H9 (cell line): ENCODE measurements around the gene TSC22D1. TPM values are rescaled to one million over a fixed set of nuclear protein-coding genes. Genes with fewer than 3 reads are reported as not detected.

Experiments
- DNase-seq: peaks from one replicate; pipeline ENCODE4 v3.0.0-alpha.2; 2017
- H2AFZ ChIP-seq: one replicate; pipeline ENCODE4 v1.6.1; 2013; ENCODE audit warnings: mild to moderate bottlenecking, low read length, control low read depth, moderate library complexity
- H2AK5ac ChIP-seq: 2 replicates; pipeline ENCODE4 v1.6.1; 2013; ENCODE audit warnings: low read length, control low read depth, mixed read lengths; ENCODE audit not compliant: insufficient read length
- H2BK120ac ChIP-seq: one replicate; pipeline ENCODE4 v1.6.1; 2013; ENCODE audit warnings: low read depth, mild to moderate bottlenecking, low read length, control low read depth, inconsistent platforms; ENCODE audit not compliant: poor library complexity, severe bottlenecking
- H2BK12ac ChIP-seq: 2 replicates; pipeline ENCODE4 v1.6.1; 2013; ENCODE audit warnings: low read length, control low read depth, mixed read lengths, low read depth; ENCODE audit not compliant: insufficient read length
- H2BK15ac ChIP-seq: 2 replicates; pipeline ENCODE4 v1.6.1; 2013; ENCODE audit warnings: low read depth, low read length, control low read depth
- H2BK20ac ChIP-seq: one replicate; pipeline ENCODE4 v1.6.1; 2013; ENCODE audit warnings: low read depth, mild to moderate bottlenecking, low read length, control low read depth, inconsistent platforms; ENCODE audit not compliant: poor library complexity, severe bottlenecking
- H2BK5ac ChIP-seq: 2 replicates; pipeline ENCODE4 v1.6.1; 2013; ENCODE audit warnings: low read length, control low read depth, mixed read lengths; ENCODE audit not compliant: insufficient read length
- H3K14ac ChIP-seq: 2 replicates; pipeline ENCODE4 v1.6.1; 2013; ENCODE audit warnings: low read length, control low read depth; ENCODE audit not compliant: insufficient read depth
- H3K18ac ChIP-seq: 2 replicates; pipeline ENCODE4 v1.6.1; 2013; ENCODE audit warnings: low read depth, mild to moderate bottlenecking, mixed read lengths, low read length, control low read depth; ENCODE audit not compliant: insufficient read length
- H3K23ac ChIP-seq: 2 replicates; pipeline ENCODE4 v1.6.1; 2013; ENCODE audit warnings: low read length, control low read depth, mixed read lengths, low read depth; ENCODE audit not compliant: insufficient read length
- H3K23me2 ChIP-seq: 2 replicates; pipeline ENCODE4 v1.6.1; 2013; ENCODE audit warnings: low read depth, mild to moderate bottlenecking, mixed read lengths, low read length, control low read depth; ENCODE audit not compliant: insufficient read length, poor library complexity, severe bottlenecking
- H3K27ac ChIP-seq: 2 replicates; pipeline ENCODE4 v1.5.1; 2013; ENCODE audit warnings: low read length, control low read depth, mixed read lengths, low read depth; ENCODE audit not compliant: insufficient read length
- H3K27me3 ChIP-seq: 2 replicates; pipeline ENCODE4 v1.6.1; 2013; ENCODE audit warnings: low read length, control low read depth, inconsistent platforms; ENCODE audit not compliant: insufficient read depth
- H3K4ac ChIP-seq: 2 replicates; pipeline ENCODE4 v1.6.1; 2013; ENCODE audit warnings: low read depth, mild to moderate bottlenecking, control low read depth, inconsistent platforms, low read length, moderate library complexity
- H3K4me1 ChIP-seq: 2 replicates; pipeline ENCODE4 v1.6.1; 2013; ENCODE audit warnings: low read length, control low read depth, inconsistent platforms; ENCODE audit not compliant: insufficient read depth
- H3K4me2 ChIP-seq: 2 replicates; pipeline ENCODE4 v1.6.1; 2013; ENCODE audit warnings: low read length, control low read depth, mixed read lengths; ENCODE audit not compliant: insufficient read length, insufficient read depth
- H3K56ac ChIP-seq: 2 replicates; pipeline ENCODE4 v1.6.1; 2013; ENCODE audit warnings: low read depth, mild to moderate bottlenecking, mixed read lengths, low read length, control low read depth; ENCODE audit not compliant: insufficient read length
- H3K79me1 ChIP-seq: 2 replicates; pipeline ENCODE4 v1.6.1; 2013; ENCODE audit warnings: low read depth, mild to moderate bottlenecking, moderate library complexity, low read length, control low read depth, inconsistent platforms; ENCODE audit not compliant: insufficient read depth, poor library complexity, severe bottlenecking
- H3K79me2 ChIP-seq: 2 replicates; pipeline ENCODE4 v1.6.1; 2013; ENCODE audit warnings: low read length, control low read depth, inconsistent platforms; ENCODE audit not compliant: insufficient read depth
- H3K9ac ChIP-seq: 2 replicates; pipeline ENCODE4 v1.6.1; 2013; ENCODE audit warnings: low read length, control low read depth, mixed read lengths; ENCODE audit not compliant: insufficient read length; ENCODE audit errors: extremely low read depth
- H3K9me3 ChIP-seq: one replicate; pipeline ENCODE4 v1.6.1; 2013; ENCODE audit warnings: low read depth, low read length, inconsistent platforms; ENCODE audit not compliant: control insufficient read depth
- H3T11ph ChIP-seq: one replicate; pipeline ENCODE4 v1.6.1; 2013; ENCODE audit warnings: mild to moderate bottlenecking, low read length, control low read depth, inconsistent platforms
- H4K20me1 ChIP-seq: one replicate; pipeline ENCODE4 v1.6.1; 2013; ENCODE audit not compliant: control insufficient read depth, insufficient read length, insufficient read depth
- H4K5ac ChIP-seq: 2 replicates; pipeline ENCODE4 v1.6.1; 2013; ENCODE audit warnings: low read depth, mild to moderate bottlenecking, mixed read lengths, low read length, control low read depth; ENCODE audit not compliant: insufficient read length
- H4K8ac ChIP-seq: replicated peaks from 2 replicates; pipeline ENCODE4 v1.6.1; 2013; ENCODE audit warnings: low read length, control low read depth, mixed read lengths, low read depth; ENCODE audit not compliant: insufficient read length
- H4K91ac ChIP-seq: 2 replicates; pipeline ENCODE4 v1.6.1; 2013; ENCODE audit warnings: low read depth, mild to moderate bottlenecking, moderate library complexity, mixed read lengths, low read length, control low read depth; ENCODE audit not compliant: insufficient read length
- H3K27ac Mint-ChIP-seq, 3 experiments: 2 replicates in 2 of 3; 3 replicates in 1 of 3; pipeline ENCODE4 v1.8.0; 2020 to 2021; ENCODE audit warnings: mixed read lengths in 3 of 3, mild to moderate bottlenecking in 1 of 3, moderate library complexity in 1 of 3
- H3K27me3 Mint-ChIP-seq: 2 replicates; pipeline ENCODE4 v1.8.0; 2021; ENCODE audit warnings: low read depth, mild to moderate bottlenecking, moderate library complexity, mixed read lengths
- H3K36me3 Mint-ChIP-seq, 3 experiments: 2 replicates in 2 of 3; 3 replicates in 1 of 3; pipeline ENCODE4 v1.8.0; 2020 to 2021; ENCODE audit warnings: low read depth in 3 of 3, mixed read lengths in 3 of 3; ENCODE audit not compliant: insufficient read depth in 1 of 3
- H3K4me1 Mint-ChIP-seq, 2 experiments: 2 replicates each; pipeline ENCODE4 v1.8.0; 2020; ENCODE audit warnings: mixed read lengths in 2 of 2
- H3K4me3 Mint-ChIP-seq, 2 experiments: 2 replicates in 1 of 2; 3 replicates in 1 of 2; pipeline ENCODE4 v1.8.0; 2020 to 2021; ENCODE audit warnings: mild to moderate bottlenecking in 2 of 2, mixed read lengths in 2 of 2, moderate library complexity in 1 of 2
- H3K9me3 Mint-ChIP-seq, 2 experiments: 2 replicates in 1 of 2; 3 replicates in 1 of 2; pipeline ENCODE4 v1.8.0; 2020; ENCODE audit warnings: mild to moderate bottlenecking in 2 of 2, mixed read lengths in 2 of 2, moderate library complexity in 1 of 2
- WGBS: extraction: QIAGEN DNeasy Blood & Tissue Kit; methylation state at CpG from one replicate; pipeline ENCODE4 v1.1.7; 2013; ENCODE audit warnings: missing lambda C conversion rate, low lambda C conversion rate, mixed read lengths; ENCODE audit not compliant: insufficient read length; ENCODE audit errors: extremely low coverage; 5-methylcytosine and 5-hydroxymethylcytosine counted together
- total RNA-seq: library from RNA; stranded (reverse); gene quantifications from 2 replicates; pipeline ENCODE4 v1.2.1, GENCODE V29; 2021
- TF ChIP-seq, protein P1 (sequence below): fragments of 200-600 bp; sonication (generic); conservative IDR thresholded peaks from 3 replicates; pipeline ENCODE4 v1.8.0; 2021; ENCODE audit warnings: antibody characterized with exemption, mild to moderate bottlenecking

TSC22D1 gene
- total RNA-seq, 1 experiment from 2014 or later = 76.7 TPM

DNA sequence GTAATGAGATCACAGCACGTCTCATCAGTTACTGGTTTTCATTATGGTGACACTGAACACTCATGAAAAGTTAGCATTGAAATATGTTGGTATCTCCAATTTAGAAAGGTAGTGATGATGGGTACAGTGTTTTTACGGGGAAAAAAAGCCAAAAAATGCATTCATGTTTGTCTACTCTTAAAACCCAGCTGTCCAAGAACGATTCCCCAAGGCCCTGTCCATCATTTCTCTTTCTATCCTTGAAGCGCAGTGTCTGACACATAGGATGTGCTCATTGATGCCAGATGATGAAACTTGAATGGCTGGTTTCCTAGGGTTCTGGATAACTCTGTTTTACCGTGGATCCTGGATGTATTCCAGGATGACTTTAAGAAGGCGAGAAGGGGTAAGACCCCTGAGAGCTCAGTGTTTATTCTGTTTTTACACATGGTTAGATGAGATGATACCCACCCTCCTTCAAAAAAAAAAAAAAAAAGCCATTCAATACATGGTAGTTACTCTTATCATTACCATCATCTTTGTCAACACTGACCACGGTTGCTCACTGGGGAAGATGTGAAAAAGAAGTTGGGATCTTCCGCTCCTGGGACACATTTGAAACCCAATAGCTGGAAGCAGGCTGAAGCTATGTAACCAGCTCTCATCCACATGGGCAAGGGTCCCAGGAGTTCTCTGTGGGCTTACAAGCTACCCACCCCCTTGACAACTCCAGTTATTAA is 180.0 kb downstream of the TSC22D1 start:
- Histone ChIP-seq H4K91ac (no peak overlapping the region), H3K4ac (no peak overlapping the region), H3K4me1 (0 out of 2 replicates have a peak, but pooled peaks cover 2% of the 10 kb centered on the region), H2BK120ac (no peak overlapping the region), H3K9ac (no peak overlapping the region), H3K27me3 (no peaks in the 10 kb centered on the region), H2BK12ac (no peak overlapping the region), H4K20me1 (no peaks in the 10 kb centered on the region), H3T11ph (no peak overlapping the region), H3K79me2 (no peaks in the 10 kb centered on the region), H4K5ac (no peak overlapping the region), H2BK15ac (no peak overlapping the region), H3K18ac (no peak overlapping the region), H3K9me3 (no peaks in the 10 kb centered on the region), H3K56ac (no peak overlapping the region), H2AFZ (no peak overlapping the region), H3K23me2 (no peaks in the 10 kb centered on the region), H3K23ac (no peak overlapping the region), H2BK20ac (no peak overlapping the region), H3K79me1 (no peaks in the 10 kb centered on the region), H4K8ac (no peak overlapping the region), H3K14ac (no peak overlapping the region), H3K27ac (no peak overlapping the region), H2BK5ac (no peak overlapping the region), H2AK5ac (no peak overlapping the region), H3K4me2 (no peak overlapping the region)
- Mint-ChIP-seq H3K27ac (no peak overlapping the region), H3K9me3 (no peaks in the 10 kb centered on the region; a peak in 1 of 5 replicates), H3K27me3 (peaks cover 5% of the 10 kb centered on the region), H3K36me3 (peaks cover 0 to 2% (median 0%) of the 10 kb centered on the region in 3 experiments; a peak in 1 of 7 replicates), H3K4me3 (no peak overlapping the region), H3K4me1 (peaks cover 28 to 35% of the 10 kb centered on the region in 2 experiments)
- TF ChIP-seq, protein P1, sequence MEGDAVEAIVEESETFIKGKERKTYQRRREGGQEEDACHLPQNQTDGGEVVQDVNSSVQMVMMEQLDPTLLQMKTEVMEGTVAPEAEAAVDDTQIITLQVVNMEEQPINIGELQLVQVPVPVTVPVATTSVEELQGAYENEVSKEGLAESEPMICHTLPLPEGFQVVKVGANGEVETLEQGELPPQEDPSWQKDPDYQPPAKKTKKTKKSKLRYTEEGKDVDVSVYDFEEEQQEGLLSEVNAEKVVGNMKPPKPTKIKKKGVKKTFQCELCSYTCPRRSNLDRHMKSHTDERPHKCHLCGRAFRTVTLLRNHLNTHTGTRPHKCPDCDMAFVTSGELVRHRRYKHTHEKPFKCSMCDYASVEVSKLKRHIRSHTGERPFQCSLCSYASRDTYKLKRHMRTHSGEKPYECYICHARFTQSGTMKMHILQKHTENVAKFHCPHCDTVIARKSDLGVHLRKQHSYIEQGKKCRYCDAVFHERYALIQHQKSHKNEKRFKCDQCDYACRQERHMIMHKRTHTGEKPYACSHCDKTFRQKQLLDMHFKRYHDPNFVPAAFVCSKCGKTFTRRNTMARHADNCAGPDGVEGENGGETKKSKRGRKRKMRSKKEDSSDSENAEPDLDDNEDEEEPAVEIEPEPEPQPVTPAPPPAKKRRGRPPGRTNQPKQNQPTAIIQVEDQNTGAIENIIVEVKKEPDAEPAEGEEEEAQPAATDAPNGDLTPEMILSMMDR = no peak
- WGBS = no CpG with 5 or more reads among the region's 8 CpGs
- DNase-seq = no peak
